Activated CD8-positive, alpha-beta memory T cell treated with anti-CD3 and anti-CD28 coated beads, Interleukin-2, amount 50 U/mL, for 1 hour (primary cell): ENCODE results near the gene NUTM1.
A peak's percentile ranks its signal among the peaks of the same experiment; 100 is the strongest.
"Not testable (repeated sequence)": the region's sequence is repeated elsewhere in the genome, so short reads cannot be mapped to it uniquely, and the experiment has no call there.

Experiments used
- DNase-seq: peaks from one replicate; pipeline ENCODE4 v3.0.0-alpha.2; 2020; ENCODE audit errors: extremely low read depth

NUTM1 gene

DNA sequence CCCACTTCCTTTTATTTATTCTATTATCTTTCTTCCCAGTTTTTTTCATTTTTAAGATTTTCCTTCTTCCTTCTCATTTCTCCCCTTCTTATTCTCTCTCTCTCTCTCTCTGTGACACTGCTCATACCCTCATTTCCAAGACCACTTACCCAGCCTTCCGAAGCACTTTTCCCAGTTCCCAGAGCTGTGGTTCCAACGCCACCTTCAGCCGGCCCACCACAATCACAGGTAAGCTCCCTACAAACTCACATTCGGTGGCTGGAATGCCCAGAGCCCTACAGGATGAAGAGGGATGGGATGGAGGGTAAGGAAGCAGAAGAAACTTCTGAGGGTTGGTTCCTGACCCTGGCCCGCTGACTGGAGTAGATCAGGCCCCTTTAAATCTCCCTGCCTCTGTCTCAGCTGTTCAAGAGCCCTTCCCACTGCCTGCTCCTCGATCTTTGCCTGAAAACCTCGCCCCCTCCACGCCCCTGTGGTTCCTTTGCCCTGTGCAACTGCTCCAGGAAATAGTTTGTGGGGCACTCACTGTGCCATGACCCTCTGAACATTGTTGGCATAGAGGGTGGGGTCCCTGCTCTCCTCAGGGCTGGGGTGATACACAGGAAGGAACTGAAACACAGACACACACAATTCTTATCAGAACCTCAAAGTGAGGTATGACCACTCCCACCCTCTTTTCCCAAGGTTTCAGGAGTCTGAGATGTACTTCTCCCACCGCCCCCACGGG lies 19.1 kb downstream of the NUTM1 start:
- no peak for DNase-seq

DNA sequence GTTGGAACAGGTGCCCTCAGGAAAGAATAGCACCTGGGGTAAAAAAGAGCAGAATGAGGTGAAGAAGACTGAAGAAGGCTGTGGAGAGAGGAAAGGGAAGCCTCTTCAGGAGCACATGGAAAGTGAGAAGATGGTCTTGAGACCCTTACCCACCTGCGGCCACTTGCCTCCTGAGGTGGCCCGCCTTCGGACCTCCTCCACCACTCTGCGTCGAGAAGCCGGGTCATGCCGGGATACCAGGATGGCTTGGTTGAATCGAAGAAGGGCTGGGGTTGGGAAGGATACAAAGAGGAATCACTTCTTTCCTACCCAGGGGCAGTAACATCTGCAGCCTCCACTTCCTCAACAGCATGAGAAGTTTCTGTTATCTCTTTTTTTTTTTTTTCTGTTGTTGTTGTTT lies 20.9 kb downstream of the NUTM1 start:
- no peak for DNase-seq

DNA sequence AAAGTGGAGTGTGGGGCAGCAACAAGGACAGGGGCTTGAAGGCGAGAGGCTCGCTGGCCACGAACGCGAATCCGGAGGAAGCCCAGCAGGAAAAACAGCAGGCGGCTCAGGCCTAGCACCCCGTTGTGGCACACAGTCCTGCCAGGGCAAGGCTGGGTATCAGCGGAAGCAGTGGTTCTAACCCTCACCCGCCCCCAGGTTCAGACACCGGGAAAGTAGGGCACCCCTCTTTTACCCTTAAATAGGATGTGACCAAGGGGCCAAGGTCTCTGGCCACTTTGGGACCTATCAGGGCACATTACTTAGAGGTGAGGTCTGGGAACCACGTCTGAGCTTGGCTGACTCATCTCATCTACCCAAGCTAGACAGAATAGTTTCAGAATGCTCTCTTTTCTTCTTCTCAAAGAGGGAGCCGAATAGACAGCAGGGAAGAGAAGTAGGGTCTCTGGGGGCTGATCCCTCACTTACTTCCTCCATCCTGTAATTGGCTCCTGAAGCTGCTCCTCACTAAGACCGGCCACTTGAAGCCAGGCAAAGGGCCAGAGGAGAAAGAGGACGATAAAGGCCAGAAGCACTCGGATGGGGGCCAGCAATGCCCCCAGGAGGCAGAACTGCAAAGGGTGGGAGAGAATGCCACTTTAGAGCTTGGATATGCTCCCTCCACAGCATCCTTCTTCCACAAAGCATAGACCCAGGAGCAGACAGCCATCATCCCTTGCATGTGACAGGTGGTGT lies 22.1 kb downstream of the NUTM1 start:
- DNase-seq: no peak

DNA sequence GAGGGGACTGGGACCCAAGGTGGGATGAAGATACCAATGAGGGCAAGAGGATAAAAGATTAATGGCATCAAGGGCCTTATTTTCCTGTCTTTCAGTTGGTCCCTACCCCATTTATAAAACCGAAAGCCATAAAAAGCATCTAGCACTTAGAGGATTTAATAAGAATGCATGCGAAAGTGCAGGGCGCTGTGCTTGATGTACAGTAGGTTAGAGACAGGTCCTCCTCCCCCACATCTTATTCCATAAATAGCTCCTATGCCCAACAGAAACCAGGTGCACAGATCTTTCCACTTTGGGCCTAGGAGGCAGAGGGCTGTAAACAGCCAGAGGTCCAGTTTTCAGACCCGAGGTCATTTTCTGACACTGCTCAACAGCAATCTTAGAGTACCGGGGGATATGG lies 22.7 kb downstream of the NUTM1 start:
- DNase-seq: no peak

DNA sequence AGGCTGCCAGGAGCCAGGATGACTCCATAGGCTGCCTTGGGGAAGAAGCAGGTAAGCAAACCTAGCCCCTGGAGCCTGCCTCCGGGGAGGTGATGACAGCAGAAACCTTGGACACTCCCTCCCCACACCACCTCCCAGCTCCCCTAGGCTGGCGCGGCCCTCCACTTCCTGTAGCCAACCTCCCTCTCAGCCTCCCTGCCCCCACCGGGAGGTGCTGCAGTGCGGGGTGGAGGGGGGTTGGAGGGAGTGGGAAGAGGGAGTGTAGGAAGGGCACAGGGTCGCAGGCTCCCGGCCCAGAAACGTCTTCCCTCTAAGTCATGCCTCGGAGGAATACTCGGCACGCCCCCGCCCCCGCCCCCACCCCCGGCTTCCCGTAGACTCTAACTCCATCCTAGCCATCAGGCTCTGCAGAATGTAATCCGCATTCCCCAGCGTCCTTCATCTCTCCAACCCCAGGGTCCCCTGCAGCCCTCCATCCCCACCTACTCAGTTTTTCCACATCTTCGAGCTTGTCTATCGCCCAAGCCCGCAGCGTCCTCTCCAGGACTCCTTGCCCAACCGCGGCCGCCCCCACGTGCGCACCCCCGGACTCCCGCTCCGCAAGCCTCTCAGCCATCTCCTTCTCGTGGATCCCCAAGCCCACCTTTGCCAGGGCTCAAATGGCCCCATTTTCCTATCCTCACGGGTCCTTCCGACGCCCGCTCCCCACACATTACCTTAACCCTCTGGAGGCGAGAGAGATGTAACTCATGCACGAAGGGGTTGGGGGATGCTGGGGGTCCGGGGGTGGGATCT lies 23.4 kb downstream of the NUTM1 start:
- DNase-seq: no peak

DNA sequence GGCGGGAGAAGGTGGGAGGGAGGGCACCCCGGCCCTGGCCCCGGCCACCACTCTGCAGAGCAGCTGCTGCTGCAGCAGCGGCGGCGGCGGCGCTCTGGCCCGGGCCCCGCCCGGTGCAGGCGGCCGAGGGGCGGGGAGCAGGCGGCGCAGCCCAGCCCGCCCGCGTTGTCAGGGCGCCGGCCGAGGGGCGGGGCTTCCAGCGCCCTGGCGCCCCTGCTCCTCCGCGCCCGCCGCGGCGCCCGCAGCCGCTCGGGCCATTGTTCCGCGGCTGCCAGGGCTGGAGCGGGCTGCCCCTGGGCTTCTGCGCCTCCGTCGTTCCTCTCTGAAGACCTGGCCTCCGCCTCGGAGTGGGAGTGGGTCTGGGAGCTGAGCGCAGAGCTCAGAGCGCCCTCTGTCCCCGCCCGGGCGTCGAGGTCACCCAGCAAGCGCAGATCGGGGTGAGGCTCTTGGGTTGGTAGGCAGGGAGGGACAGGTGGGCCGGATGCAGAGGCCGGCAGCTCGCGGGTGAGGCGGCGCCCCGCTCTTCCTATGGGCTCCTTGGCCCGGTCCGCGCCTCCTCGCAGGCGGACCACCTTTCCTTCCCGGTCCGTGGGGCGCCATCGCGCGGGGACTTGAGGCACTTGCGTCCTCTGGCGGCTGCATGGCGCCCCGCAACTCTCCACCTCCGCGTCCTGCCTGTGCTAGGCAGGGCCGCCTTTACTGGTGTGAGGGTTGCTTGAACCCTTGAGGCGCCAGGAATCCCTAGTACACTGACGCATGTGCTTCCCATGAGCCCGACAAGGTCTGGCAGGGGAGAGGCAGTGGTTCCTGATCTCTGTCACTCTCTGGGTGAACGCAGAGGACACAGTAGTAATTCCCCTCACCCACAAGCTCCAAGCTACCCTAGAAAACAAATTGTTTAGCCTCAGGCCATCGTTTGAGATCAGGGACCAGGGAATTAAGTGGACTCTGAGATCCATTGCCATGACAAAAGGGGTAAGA lies 24.3 kb downstream of the NUTM1 start, which contains the start of gene LPCAT4:
Gene LPCAT4, minus strand, starts transcription at position 96 of the 981 bp plus-strand sequence. CDS start 96 bp downstream, outside the sequence.
- DNase-seq: peak; percentile 73

GRCh38 chr15:34370129-34370528 lies 27.0 kb downstream of the NUTM1 start:
- no peak for DNase-seq

GRCh38 chr15:34370643-34371042 lies 27.5 kb downstream of the NUTM1 start:
- no peak for DNase-seq

DNA sequence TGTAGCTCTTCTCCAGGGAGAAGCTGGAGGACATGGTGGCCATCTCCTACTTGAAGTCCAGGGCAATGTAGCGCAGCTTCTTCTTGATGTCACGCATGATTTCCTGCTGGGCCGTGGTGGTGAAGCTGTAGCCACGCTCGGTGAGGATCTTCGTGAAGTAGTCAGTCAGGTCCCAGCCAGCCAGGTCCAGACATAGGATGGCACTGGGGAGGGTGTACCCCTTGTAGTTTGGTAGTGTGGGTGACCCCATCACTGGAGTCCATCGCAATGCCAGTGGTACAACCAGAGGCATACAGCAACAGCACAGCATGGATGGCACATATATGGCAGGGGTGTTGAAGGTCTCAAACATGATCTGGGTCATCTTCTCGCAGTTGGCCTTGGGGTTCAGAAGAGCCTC lies 30.8 kb downstream of the NUTM1 start:
- no peak for DNase-seq

- DNase-seq: no peak
Measured at GRCh38 chr15:34374816-34375215, 31.7 kb downstream of the NUTM1 start.

- not testable (repeated sequence) for DNase-seq
Measured at GRCh38 chr15:34375541-34375940, 32.4 kb downstream of the NUTM1 start.

GRCh38 chr15:34376856-34377255 lies 33.7 kb downstream of the NUTM1 start:
- DNase-seq: no peak

- not testable (repeated sequence) for DNase-seq
Measured at GRCh38 chr15:34380491-34380890, 37.4 kb downstream of the NUTM1 start.

DNA sequence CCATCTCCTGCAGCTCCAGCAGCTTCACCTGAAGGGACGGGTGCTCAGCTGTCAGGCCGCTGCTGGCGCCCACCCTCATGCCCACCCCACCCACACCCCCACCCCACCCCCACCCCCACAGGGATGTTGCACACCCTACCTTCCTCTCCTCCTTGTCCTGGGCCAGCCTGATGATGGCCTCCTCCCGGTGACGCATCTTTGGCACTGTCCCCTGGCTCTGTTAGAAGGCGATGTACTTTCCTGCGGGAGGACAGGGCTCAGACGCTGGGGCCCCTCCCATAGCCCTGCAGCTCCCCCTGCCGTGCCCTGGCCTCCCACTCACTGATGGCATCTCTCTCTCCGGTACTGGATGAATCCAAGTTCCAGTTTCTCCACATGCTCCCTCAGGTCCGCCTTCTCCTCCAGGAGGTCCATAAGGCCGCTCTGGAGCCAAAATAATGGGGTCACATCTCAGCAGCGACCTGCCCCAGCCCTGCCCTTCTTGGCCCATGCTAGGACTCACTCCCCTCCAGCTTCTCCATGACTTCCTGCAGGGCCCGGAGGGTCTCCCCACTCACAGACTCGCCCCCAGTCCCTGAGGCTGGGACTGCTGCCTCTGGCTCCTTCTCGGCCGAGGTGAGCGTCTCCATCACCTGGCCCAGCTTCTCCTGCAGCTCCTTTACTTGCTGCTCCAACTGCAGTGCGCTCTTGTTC lies 38.9 kb downstream of the NUTM1 start:
- DNase-seq: not testable (repeated sequence)

- DNase-seq: not testable (repeated sequence)
Measured at GRCh38 chr15:34389594-34390086, 46.5 kb downstream of the NUTM1 start.

GRCh38 chr15:34392981-34393380 lies 49.9 kb downstream of the NUTM1 start:
- DNase-seq: not testable (repeated sequence)

DNA sequence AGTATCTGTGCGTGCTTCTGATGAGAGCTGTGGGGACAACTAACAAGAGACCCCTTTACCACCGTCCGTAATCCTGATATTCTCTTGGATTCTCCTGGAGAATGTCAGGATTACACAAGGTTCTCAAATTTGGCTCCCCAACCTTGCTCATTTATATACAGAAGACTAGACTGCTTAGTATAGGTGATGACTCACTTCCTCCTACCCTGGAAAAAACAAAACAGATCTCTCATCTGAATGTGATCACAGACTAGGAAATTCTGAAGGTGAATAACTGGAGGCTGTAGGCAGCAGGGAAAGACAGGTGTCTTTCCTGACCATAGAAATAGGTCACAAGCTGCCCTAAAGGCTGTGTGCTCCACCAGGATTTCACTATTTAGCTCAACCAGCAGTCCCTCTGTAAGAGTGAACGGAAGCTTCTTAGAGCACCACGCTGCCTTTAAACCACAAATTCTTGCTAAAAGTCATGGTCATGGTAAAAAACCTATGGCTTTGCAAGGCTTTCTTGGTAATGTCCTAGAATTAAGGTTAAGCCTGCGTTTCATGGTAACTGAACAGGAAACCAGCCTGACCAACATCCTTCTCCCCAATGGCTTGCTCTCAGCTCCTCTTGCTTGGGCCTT lies 54.6 kb downstream of the NUTM1 start:
- not testable (repeated sequence) for DNase-seq

GRCh38 chr15:34403160-34403598 lies 60.1 kb downstream of the NUTM1 start:
- DNase-seq: not testable (repeated sequence)

DNA sequence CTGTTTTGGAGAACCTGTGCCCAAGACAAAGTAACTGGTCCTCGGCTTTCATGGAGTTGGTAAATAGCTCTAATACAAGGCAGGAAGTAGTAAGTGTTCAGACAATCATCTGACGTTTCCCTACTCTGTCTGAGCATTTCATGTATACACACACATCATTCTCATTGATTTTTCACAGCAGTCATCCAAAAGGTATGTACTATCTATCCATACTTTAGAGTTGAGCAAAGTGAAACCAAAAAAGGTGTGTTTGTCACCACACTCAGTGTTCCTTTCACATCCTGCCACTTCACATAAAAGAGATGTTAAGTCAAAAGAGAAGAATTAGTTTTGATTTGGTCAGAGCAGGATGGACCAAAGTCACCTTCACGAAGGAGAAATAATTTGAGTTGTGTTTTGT lies 60.8 kb downstream of the NUTM1 start:
- DNase-seq: not testable (repeated sequence)
